ENCODE results near the gene DENND5A.

DNA sequence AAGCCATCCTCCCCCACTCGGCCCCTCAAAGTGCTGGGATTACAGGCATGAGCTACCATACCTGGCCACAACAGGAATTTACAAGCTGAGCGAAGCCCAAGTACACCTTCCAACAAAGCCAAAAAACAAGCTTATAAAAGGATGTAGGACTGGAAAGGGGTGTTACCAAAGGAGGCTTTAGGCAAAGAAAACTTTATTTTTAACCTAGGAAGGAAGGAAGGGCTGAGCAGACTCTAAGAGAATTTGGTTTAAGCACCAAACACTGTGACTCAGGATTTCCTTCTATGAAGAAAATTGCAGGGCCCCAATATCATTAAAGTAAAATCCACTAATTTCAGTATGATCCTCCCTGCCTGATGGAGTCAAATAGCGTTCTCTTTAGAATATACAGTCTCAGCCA is 12.1 kb downstream of the DENND5A start:
- TF ChIP-seq POLR2A (IDR thresholded peaks at IDR 0.05): no peak
- TF ChIP-seq CTCF (IDR thresholded peaks at IDR 0.05): no peak
- TF ChIP-seq POLR2AphosphoS5 (IDR thresholded peaks at IDR 0.05): no peak
